ENCODE data around the gene ERFE.

ERFE gene

DNA sequence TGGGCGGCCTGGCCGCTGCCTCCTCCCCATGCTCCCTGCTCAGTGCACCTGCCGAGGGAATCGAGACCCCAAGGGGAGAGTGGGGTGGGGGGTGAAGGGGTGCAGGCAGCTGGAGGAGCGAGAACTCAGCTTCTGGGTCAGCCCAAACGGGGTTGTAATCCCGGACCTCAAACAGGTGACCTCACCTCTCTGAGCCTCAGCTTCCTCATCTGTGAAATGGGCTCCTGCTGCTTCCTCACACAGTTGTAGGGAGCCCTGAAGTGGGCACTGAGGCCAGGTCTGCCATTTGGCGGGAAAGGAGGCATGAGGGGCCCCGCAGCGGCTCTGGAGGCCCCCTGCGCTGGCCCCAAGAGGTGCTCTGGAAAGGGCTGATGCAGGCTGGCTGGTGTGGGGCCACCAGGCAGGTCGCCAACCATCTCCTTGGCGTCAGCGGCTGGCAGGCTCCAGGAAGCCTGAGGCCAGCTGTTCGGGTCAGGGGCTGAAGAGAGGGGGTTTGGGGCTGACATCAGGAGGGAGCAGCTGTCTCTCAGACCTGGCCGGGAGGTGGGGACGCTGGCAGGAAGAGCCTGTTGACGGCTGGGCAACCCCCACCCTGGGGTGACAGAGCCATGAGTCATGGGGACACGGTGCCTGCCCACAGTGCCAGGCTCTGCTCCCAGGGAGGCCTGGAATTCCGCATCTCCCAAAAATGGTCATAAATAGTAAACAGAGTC lies 15.4 kb upstream of the ERFE start:
- no peaks in the 10 kb centered on the region for H3F3A ChIP-seq (ENCODE audit: insufficient read depth, low read length)
- no peaks in the 10 kb centered on the region for H3K9me3 ChIP-seq (ENCODE audit: low read length)
- TF ChIP-seq, protein P1, sequence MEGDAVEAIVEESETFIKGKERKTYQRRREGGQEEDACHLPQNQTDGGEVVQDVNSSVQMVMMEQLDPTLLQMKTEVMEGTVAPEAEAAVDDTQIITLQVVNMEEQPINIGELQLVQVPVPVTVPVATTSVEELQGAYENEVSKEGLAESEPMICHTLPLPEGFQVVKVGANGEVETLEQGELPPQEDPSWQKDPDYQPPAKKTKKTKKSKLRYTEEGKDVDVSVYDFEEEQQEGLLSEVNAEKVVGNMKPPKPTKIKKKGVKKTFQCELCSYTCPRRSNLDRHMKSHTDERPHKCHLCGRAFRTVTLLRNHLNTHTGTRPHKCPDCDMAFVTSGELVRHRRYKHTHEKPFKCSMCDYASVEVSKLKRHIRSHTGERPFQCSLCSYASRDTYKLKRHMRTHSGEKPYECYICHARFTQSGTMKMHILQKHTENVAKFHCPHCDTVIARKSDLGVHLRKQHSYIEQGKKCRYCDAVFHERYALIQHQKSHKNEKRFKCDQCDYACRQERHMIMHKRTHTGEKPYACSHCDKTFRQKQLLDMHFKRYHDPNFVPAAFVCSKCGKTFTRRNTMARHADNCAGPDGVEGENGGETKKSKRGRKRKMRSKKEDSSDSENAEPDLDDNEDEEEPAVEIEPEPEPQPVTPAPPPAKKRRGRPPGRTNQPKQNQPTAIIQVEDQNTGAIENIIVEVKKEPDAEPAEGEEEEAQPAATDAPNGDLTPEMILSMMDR (IDR thresholded peaks at IDR 0.05; ENCODE audit: low read length): no peak
- TF ChIP-seq EZH2 (IDR thresholded peaks at IDR 0.05; ENCODE audit: borderline replicate concordance, low read length): no peak
- peaks cover 14% of the 10 kb centered on the region; the same call in 1 of the 2 replicates for H3K27me3 ChIP-seq (ENCODE audit: insufficient read depth, low read length)
- no peaks in the 10 kb centered on the region for H3K9me2 ChIP-seq (ENCODE audit: low read depth, low read length)
- no peak overlapping the region for H3K4me2 ChIP-seq (ENCODE audit: low read length)
- H3K79me2 ChIP-seq (ENCODE audit: insufficient read depth, low read length): no peaks in the 10 kb centered on the region
- H3K9ac ChIP-seq (ENCODE audit: low read length): no peak overlapping the region
- H3K27ac ChIP-seq (ENCODE audit: low read depth, low read length, poor library complexity, severe bottlenecking): no peak overlapping the region
- no peak overlapping the region for H3K4me3 ChIP-seq (ENCODE audit: low read depth, low read length, poor library complexity, severe bottlenecking)
- peaks cover 14% of the 10 kb centered on the region for H3K4me1 ChIP-seq (ENCODE audit: insufficient read depth, low read length, severe bottlenecking)
- H2AFZ ChIP-seq (ENCODE audit: low read length): no peak overlapping the region
- H3K36me3 ChIP-seq (ENCODE audit: insufficient read depth, low read length): no peaks in the 10 kb centered on the region
- no peaks in the 10 kb centered on the region for H4K20me1 ChIP-seq (ENCODE audit: insufficient read depth, low read length)

DNA sequence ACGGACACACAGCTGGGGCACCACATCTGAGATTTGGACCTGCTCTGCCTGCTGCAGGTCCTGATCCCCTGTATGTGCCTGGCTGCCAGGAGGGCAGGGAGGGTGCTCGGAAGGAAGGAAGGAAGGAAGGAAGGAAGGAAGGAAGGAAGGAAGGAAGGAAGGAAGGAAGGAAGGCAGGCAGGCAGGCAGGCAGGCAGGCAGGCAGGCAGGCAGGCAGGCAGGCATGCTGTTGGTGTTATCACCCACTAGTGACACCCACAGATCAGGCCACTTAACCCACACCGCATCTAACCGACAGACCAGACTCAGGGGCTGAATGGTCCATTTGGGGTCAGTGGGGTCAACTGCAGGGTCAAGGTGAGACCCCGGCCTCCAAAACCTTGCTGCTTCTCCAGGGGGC lies 14.5 kb upstream of the ERFE start:
- Histone ChIP-seq H3K9ac (ENCODE audit: low read length) (no peak overlapping the region), H2AFZ (ENCODE audit: low read length) (no peak overlapping the region), H3K79me2 (ENCODE audit: insufficient read depth, low read length) (no peaks in the 10 kb centered on the region), H3K4me2 (ENCODE audit: low read length) (no peak overlapping the region), H3K9me3 (ENCODE audit: low read length) (no peaks in the 10 kb centered on the region), H3K4me1 (ENCODE audit: insufficient read depth, low read length, severe bottlenecking) (peaks cover 11% of the 10 kb centered on the region), H3F3A (ENCODE audit: insufficient read depth, low read length) (no peaks in the 10 kb centered on the region), H3K27ac (ENCODE audit: low read depth, low read length, poor library complexity, severe bottlenecking) (no peak overlapping the region), H3K9me2 (ENCODE audit: low read depth, low read length) (no peaks in the 10 kb centered on the region), H4K20me1 (ENCODE audit: insufficient read depth, low read length) (no peaks in the 10 kb centered on the region), H3K4me3 (ENCODE audit: low read depth, low read length, poor library complexity, severe bottlenecking) (no peak overlapping the region), H3K36me3 (ENCODE audit: insufficient read depth, low read length) (no peaks in the 10 kb centered on the region), H3K27me3 (ENCODE audit: insufficient read depth, low read length) (peaks cover 14% of the 10 kb centered on the region; the same call in 1 of the 2 replicates)
- TF ChIP-seq, protein P1 (IDR thresholded peaks at IDR 0.05; ENCODE audit: low read length): no peak
- no peak for TF ChIP-seq EZH2 (IDR thresholded peaks at IDR 0.05; ENCODE audit: borderline replicate concordance, low read length)

DNA sequence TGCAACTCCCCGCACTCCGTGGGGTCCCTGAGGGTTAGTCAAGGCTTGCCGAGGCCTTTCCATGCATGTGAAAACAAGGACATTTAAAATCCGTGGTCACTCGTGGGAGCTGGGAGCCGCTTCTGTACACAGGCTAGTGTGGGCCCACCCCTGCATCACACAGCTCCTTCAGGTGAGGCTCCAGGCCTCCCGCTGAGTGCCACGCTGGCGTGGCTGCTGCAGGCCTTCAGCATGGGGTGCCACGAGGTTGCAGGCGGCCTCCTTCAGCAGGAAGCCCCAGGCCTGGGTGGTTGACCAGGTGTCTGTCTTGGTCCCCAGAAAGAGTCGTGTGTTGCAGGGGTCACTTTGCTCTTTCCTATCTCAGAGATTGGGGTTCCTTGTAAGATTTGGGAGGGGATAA lies 13.7 kb upstream of the ERFE start:
- Histone ChIP-seq H4K20me1 (ENCODE audit: insufficient read depth, low read length) (no peaks in the 10 kb centered on the region), H3K27ac (ENCODE audit: low read depth, low read length, poor library complexity, severe bottlenecking) (no peak overlapping the region), H3F3A (ENCODE audit: insufficient read depth, low read length) (no peaks in the 10 kb centered on the region), H3K4me2 (ENCODE audit: low read length) (no peak overlapping the region), H2AFZ (ENCODE audit: low read length) (no peak overlapping the region), H3K36me3 (ENCODE audit: insufficient read depth, low read length) (no peaks in the 10 kb centered on the region), H3K9me3 (ENCODE audit: low read length) (no peaks in the 10 kb centered on the region), H3K4me3 (ENCODE audit: low read depth, low read length, poor library complexity, severe bottlenecking) (no peak overlapping the region), H3K9me2 (ENCODE audit: low read depth, low read length) (no peaks in the 10 kb centered on the region), H3K4me1 (ENCODE audit: insufficient read depth, low read length, severe bottlenecking) (peaks cover 4% of the 10 kb centered on the region), H3K79me2 (ENCODE audit: insufficient read depth, low read length) (no peaks in the 10 kb centered on the region), H3K9ac (ENCODE audit: low read length) (no peak overlapping the region), H3K27me3 (ENCODE audit: insufficient read depth, low read length) (peaks cover 20% of the 10 kb centered on the region; the same call in 1 of the 2 replicates)
- TF ChIP-seq, protein P1 (IDR thresholded peaks at IDR 0.05; ENCODE audit: low read length): no peak
- no peak for TF ChIP-seq EZH2 (IDR thresholded peaks at IDR 0.05; ENCODE audit: borderline replicate concordance, low read length)
